Kidney (tissue), 14 donors: ENCODE results near the gene PTH1R. TPM values are rescaled to one million over a fixed set of nuclear protein-coding genes. Genes with fewer than 3 reads are reported as not detected.

ENCODE experiments used
- DNase-seq, 5 donors: peaks; one replicate each; pipeline ENCODE4 v3.0.0-alpha.2; 2013 to 2020
- FAIRE-seq: peaks from 2 replicates; lab custom pipeline; 2012; peaks lifted over from hg19 to GRCh38; lab: Jason Lieb, UNC
- H3K27ac ChIP-seq, 2 donors: one replicate each; pipeline ENCODE4 v1.7.0; 2013; ENCODE audit warnings: low read depth in 2 of 2, low read length in 2 of 2, inconsistent platforms in 1 of 2
- H3K27me3 ChIP-seq: one replicate; pipeline ENCODE4 v1.7.1; 2013; ENCODE audit warnings: low read length, inconsistent platforms; ENCODE audit not compliant: control insufficient read depth, insufficient read depth
- H3K36me3 ChIP-seq, 3 donors: one replicate each; pipeline versions ENCODE4 v1.7.0 to v1.7.1; 2013; ENCODE audit warnings: low read length in 3 of 3, control low read depth in 1 of 3, inconsistent platforms in 1 of 3; ENCODE audit not compliant: insufficient read depth in 3 of 3, control insufficient read depth in 2 of 3
- H3K4me1 ChIP-seq, 3 donors: one replicate each; pipeline versions ENCODE4 v1.7.0 to v1.7.1; 2013; ENCODE audit warnings: low read length in 3 of 3, inconsistent platforms in 1 of 3, low read depth in 1 of 3; ENCODE audit not compliant: control insufficient read depth in 2 of 3, insufficient read depth in 2 of 3
- H3K4me3 ChIP-seq, 3 donors: one replicate each; pipeline versions ENCODE4 v1.7.0 to v1.8.1; 2013; ENCODE audit warnings: low read length in 3 of 3, control low read depth in 1 of 3, inconsistent platforms in 1 of 3
- H3K9ac ChIP-seq, 3 donors: one replicate each; pipeline versions ENCODE4 v1.7.0 to v1.7.1; 2013; ENCODE audit warnings: low read length in 3 of 3, control low read depth in 1 of 3, inconsistent platforms in 1 of 3
- H3K9me3 ChIP-seq, 3 donors: one replicate each; pipeline versions ENCODE4 v1.7.0 to v1.7.1; 2013; ENCODE audit warnings: low read length in 3 of 3, control low read depth in 1 of 3, inconsistent platforms in 1 of 3; ENCODE audit not compliant: control insufficient read depth in 2 of 3, insufficient read depth in 1 of 3
- intact Hi-C: fragments of 100-400 bp; cut with DNase I; formaldehyde crosslinking; loops from one replicate; pipeline ENCODE4 v1.11.1; 2022
- polyA plus RNA-seq: library from polyadenylated mRNA; stranded (reverse); fragments of 350-450 nt; fragmentation: Illumina TruSeq; extraction: RNeasy Lipid Tissue Mini Kit (QIAGEN cat#74804); gene quantifications from one replicate; pipeline ENCODE4 v1.2.3, GENCODE V29; 2014; ENCODE audit warnings: low read depth, low replicate concordance; ENCODE audit not compliant: insufficient read depth
- total RNA-seq: library from RNA; stranded (reverse); fragmentation: NEBNext Ultra II Directional; extraction: Animal tissue kit (Norgen Biotek cat#: 25700); gene quantifications from one replicate; pipeline ENCODE4 v1.2.1, GENCODE V29; 2021
- TF ChIP-seq, protein P1 (sequence below): IDR thresholded peaks from 3 replicates; pipeline ENCODE4 v1.5.1; 2012; ENCODE audit warnings: mild to moderate bottlenecking, moderate library complexity, borderline replicate concordance; ENCODE audit not compliant: insufficient read depth; ENCODE audit errors: extremely low read depth
- donor health status: control.
- donor health status: control.
- donor health status: control.
- donor health status: control.
- donor health status: control.
- donor health status: DM: yes; HTN: yes; CAD: no.
- donor health status: Normal renal cell carcinoma (clear cell type).

PTH1R gene
- total and polyA plus RNA-seq, 2 donors from 2014 or later: 286 to 1,885 TPM

DNA sequence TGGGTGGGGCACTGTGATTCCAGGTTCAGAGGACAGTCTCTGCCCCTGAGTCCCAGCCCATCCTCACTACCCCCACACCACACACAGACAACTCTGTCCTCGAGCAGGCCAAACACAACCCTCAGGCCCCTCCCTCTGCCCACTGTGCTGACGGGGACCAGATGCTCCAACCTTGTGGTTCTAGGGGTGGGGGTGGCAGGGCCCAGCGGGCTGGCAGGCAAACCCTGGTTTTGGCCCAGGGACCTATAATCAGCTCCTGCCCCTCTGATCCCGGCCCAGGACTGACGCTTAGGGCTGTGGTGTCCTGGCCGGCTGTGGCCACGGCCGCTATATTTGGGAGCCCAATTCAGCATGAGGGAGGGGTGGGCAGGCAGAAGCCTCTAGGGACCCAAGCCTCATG, 9.2 kb upstream of the PTH1R start:
- H3K36me3 ChIP-seq: no peaks in the 10 kb centered on the region
- peak overlapping the region; percentile 66 to 86 for H3K27ac ChIP-seq
- DNase-seq (no peak), FAIRE-seq (no peak)
- H3K9ac ChIP-seq: peak overlapping the region in 1 of 3 donors; percentile 80
- H3K9me3 ChIP-seq: no peaks in the 10 kb centered on the region
- no peaks in the 10 kb centered on the region for H3K27me3 ChIP-seq
- no peak overlapping the region for H3K4me3 ChIP-seq
- intact Hi-C loops: no loop called here
- TF ChIP-seq, protein P1, sequence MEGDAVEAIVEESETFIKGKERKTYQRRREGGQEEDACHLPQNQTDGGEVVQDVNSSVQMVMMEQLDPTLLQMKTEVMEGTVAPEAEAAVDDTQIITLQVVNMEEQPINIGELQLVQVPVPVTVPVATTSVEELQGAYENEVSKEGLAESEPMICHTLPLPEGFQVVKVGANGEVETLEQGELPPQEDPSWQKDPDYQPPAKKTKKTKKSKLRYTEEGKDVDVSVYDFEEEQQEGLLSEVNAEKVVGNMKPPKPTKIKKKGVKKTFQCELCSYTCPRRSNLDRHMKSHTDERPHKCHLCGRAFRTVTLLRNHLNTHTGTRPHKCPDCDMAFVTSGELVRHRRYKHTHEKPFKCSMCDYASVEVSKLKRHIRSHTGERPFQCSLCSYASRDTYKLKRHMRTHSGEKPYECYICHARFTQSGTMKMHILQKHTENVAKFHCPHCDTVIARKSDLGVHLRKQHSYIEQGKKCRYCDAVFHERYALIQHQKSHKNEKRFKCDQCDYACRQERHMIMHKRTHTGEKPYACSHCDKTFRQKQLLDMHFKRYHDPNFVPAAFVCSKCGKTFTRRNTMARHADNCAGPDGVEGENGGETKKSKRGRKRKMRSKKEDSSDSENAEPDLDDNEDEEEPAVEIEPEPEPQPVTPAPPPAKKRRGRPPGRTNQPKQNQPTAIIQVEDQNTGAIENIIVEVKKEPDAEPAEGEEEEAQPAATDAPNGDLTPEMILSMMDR: no peak
- peaks cover 0 to 61% (median 42%) of the 10 kb centered on the region in 3 donors for H3K4me1 ChIP-seq

DNA sequence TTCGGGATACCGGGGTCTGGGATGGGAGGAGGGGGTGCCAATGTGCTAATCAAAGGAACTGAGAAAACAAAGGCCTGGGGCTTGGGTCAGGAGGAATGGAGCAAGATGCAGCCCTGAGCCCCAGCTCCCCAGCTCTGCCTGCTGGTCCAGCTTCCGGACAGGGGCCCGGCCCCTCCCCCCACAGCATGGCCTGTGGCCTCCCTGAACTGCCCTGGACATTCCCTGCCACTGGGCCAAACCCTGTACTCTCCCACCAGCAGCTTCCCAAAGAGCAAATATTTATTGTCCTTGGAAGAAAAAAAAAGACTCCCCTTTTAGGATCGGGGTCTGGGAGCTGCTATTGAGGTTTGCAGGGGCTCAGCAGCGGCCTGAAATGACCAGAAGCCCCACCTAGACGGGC, 8.6 kb upstream of the PTH1R start:
- Histone ChIP-seq H3K4me3 (no peak overlapping the region), H3K27me3 (no peaks in the 10 kb centered on the region), H3K4me1 (peaks cover 0 to 64% (median 48%) of the 10 kb centered on the region in 3 donors), H3K9ac (no peak overlapping the region), H3K9me3 (no peaks in the 10 kb centered on the region), H3K27ac (peak overlapping the region; percentile 66 to 86), H3K36me3 (no peaks in the 10 kb centered on the region)
- TF ChIP-seq, protein P1: no peak
- no peak for FAIRE-seq
- intact Hi-C loops: no loop called here
- peak in 1 of 5 donors; percentile 89 for DNase-seq

DNA sequence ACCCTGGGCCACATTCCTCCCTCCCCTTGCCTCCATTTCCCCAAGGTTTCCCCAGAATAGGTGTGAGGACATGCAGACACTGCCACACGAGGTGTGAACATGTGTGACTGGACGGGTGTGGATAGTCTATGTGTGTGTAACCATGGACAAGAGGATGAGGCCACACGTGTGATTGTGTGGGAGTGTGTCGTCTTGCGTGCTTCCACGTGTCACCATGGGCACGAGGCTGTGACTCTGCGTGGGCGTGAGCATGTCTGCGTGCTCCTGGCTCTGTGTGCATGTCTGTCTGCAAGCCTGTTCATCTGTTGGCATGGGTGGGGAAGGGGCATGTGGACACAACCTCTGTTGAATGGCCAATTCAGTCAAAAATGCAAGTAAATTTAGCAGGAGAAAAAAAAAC, 8.1 kb upstream of the PTH1R start:
- intact Hi-C loops: no loop called here
- Histone ChIP-seq H3K9me3 (no peaks in the 10 kb centered on the region), H3K4me3 (no peak overlapping the region), H3K27me3 (no peaks in the 10 kb centered on the region), H3K36me3 (no peaks in the 10 kb centered on the region), H3K4me1 (peaks cover 3 to 69% (median 53%) of the 10 kb centered on the region in 3 donors), H3K9ac (no peak overlapping the region), H3K27ac (no peak overlapping the region)
- DNase-seq: no peak
- no peak for FAIRE-seq
- TF ChIP-seq, protein P1: no peak

DNA sequence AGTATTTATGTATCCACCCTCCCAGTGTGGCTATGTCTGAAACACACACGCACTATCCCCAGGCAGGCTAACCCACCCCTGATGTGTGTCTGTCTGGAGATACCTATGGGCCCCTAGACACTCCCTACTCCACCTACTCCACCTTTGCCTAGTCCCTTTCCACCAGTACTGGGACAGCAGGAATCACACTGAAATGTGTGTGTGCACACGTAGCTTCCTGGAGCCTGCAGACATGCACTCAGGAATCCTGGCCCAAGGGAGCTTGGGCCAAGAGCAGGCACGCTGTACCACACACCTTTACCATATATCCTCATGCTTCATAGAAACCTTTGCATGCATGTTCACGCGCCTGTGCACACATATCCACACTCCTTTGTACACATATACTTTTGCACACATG, 6.9 kb upstream of the PTH1R start:
- intact Hi-C loops: no loop called here
- H3K36me3 ChIP-seq: no peaks in the 10 kb centered on the region
- H3K27ac ChIP-seq: no peak overlapping the region
- no peak overlapping the region for H3K4me3 ChIP-seq
- DNase-seq (no peak), FAIRE-seq (no peak)
- peaks cover 7 to 79% (median 65%) of the 10 kb centered on the region in 3 donors for H3K4me1 ChIP-seq
- H3K9ac ChIP-seq: peak overlapping the region in 1 of 3 donors; percentile 40
- H3K27me3 ChIP-seq: no peaks in the 10 kb centered on the region
- TF ChIP-seq, protein P1: no peak
- no peaks in the 10 kb centered on the region for H3K9me3 ChIP-seq
